ENCODE measurements around the gene MOAP1. TPM values are rescaled to one million over a fixed set of nuclear protein-coding genes. Genes with fewer than 3 reads are reported as not detected.
"Not testable (repeated sequence)": the region's sequence is repeated elsewhere in the genome, so short reads cannot be mapped to it uniquely, and the experiment has no call there.

MOAP1 gene
- 6.1 and 8.5 TPM in 2 replicates for total RNA-seq (2012; rRNA removed)

DNA sequence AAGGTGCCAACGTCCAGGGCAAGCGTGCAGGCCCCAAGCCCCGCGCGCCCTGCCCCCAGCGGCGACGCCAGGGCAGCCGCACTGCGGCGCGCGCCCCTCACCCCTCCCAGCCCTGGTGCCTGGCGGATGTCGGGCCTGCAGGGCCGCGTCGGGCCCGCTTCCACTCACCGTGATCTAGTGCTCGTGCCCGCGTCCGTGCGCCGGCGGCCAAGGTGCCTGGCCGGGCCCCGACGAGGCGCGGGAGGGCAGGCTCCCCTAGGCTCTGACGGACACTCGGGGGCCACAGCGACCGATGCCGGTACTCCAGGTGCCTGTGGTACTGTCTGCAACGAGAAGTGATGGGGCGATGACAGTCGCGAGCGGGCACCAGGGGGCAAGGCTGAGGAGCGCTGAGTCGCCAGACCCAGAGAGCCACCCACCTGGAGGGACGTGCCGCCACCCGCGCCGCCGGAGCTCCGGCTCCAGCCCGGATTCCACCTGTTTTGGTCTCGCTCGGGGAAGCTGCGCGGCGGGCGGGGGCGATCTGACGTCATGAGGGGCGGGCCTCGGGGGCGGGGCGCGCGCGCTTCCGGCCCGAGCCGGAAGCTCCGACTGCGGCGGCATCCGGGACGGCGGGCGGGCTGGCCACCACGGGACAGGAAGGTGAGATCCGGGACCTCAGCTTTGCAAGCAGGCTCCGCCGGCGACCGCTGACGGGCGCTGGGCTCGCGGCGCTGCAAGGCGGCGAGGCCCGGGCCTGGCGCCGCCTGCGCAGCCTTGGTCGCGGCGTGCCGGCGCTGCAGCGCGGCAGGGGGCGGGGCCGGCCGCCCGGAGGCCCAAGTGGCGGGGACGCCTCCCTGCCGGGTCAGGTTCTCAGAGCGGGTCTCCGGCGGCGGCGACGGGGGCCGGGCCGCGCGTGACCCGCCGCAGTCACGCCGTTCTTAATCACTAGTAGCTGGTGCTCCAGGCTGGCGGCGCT, at the start of gene MOAP1, which contains the start of gene LYSET:
Gene MOAP1 (minus strand): TSS at position 507 of the 958 bp plus-strand sequence. CDS start 655 bp downstream, outside the sequence.
Gene LYSET (plus strand): TSS at position 927 of the 958 bp plus-strand sequence. CDS start 89 bp downstream, outside the sequence.
- Histone ChIP-seq H3K9ac (ENCODE audit: low read depth, low read length) (peak within 1 kb of the TSS; percentile 98), H3K36me3 (ENCODE audit: insufficient read depth, low read length) (peaks cover 3% of the 10 kb centered on the region), H3K9me3 (replicated peaks; ENCODE audit: low read length) (no peaks in the 10 kb centered on the region), H3K4me3 (ENCODE audit: low read length) (peak within 1 kb of the TSS; percentile 100), H3K4me2 (ENCODE audit: low read length) (peak within 1 kb of the TSS; percentile 84), H3K4me1 (ENCODE audit: control insufficient read depth, insufficient read depth, low read length) (peaks cover 13% of the 10 kb centered on the region), H3K27me3 (ENCODE audit: control insufficient read depth, insufficient read depth, low read length) (no peaks in the 10 kb centered on the region)

GRCh38 chr14:93233078-93233477, 48.4 kb upstream of the MOAP1 start:
- H3K36me3 ChIP-seq (ENCODE audit: insufficient read depth, low read length); H3K4me3 ChIP-seq (ENCODE audit: low read length); H3K9ac ChIP-seq (ENCODE audit: low read depth, low read length): not testable (repeated sequence)

GRCh38 chr14:93232159-93232558, 47.5 kb upstream of the MOAP1 start:
- Histone ChIP-seq H3K27me3 (ENCODE audit: control insufficient read depth, insufficient read depth, low read length) (no peaks in the 10 kb centered on the region), H3K9ac (ENCODE audit: low read depth, low read length) (peak overlapping the region; percentile 67), H3K4me1 (ENCODE audit: control insufficient read depth, insufficient read depth, low read length) (peaks cover 24% of the 10 kb centered on the region), H3K9me3 (replicated peaks; ENCODE audit: low read length) (no peaks in the 10 kb centered on the region), H3K4me2 (ENCODE audit: low read length) (peak overlapping the region; percentile 91), H3K4me3 (ENCODE audit: low read length) (peak overlapping the region; percentile 74), H3K36me3 (ENCODE audit: insufficient read depth, low read length) (peaks cover 12% of the 10 kb centered on the region)

More at GRCh38 chr14:93233078-93233477, 48.4 kb upstream of the MOAP1 start:
- H3K4me1 ChIP-seq (ENCODE audit: control insufficient read depth, insufficient read depth, low read length), result peaks cover 24% of the 10 kb centered on the region
- H3K4me2 ChIP-seq (ENCODE audit: low read length); H3K9me3 ChIP-seq (replicated peaks; ENCODE audit: low read length); H3K27me3 ChIP-seq (ENCODE audit: control insufficient read depth, insufficient read depth, low read length): not testable (repeated sequence)

DNA sequence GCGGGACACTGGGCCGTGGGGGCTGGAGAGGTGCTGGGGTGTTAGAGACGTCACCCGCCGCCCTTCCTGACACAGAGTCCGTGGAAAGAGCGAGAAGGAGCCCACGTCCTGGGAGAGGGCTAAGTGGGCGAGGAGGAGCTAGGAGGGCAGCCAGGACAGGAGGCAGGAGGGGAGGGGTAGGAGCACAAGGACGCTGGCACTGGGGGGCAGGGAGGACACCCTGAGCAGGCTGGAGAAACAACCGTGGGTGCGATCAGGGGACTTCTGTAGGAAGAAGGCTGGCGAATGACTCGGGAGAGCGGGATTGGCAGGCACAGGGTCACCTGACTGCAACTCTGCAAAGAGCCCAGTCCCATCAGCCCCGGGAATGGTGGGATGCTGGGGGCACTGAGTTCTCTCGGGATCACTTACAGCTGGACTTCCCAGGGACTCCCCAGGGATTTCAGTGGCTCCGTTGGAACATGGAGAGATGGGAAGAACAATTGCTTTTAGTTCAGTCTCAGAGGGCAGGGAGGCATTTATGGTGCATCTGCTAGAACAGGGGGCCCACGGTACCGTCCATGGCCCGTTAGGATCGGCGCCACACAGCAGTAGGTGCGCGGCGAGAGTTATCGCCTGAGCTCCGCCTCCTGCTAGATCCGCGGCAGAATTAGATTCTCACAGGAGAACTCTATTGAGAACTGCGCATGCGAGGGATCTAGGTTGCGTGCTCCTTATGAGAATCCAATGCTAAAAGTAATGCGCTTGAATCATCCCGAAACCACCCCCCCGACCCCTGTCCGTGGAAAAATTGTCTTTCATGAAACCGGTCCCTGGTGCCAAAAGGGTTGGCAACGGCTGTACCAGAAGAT, 46.7 kb upstream of the MOAP1 start:
- no peaks in the 10 kb centered on the region for H3K9me3 ChIP-seq (replicated peaks; ENCODE audit: low read length)
- no peaks in the 10 kb centered on the region for H3K27me3 ChIP-seq (ENCODE audit: control insufficient read depth, insufficient read depth, low read length)
- H3K4me1 ChIP-seq (ENCODE audit: control insufficient read depth, insufficient read depth, low read length), result peaks cover 24% of the 10 kb centered on the region
- peak overlapping the region; percentile 67 for H3K9ac ChIP-seq (ENCODE audit: low read depth, low read length)
- H3K4me2 ChIP-seq (ENCODE audit: low read length), result peak overlapping the region; percentile 91
- H3K4me3 ChIP-seq (ENCODE audit: low read length), result peak overlapping the region; percentile 74
- H3K36me3 ChIP-seq (ENCODE audit: insufficient read depth, low read length), result peaks cover 16% of the 10 kb centered on the region

- Histone ChIP-seq H3K4me1 (ENCODE audit: control insufficient read depth, insufficient read depth, low read length) (peaks cover 24% of the 10 kb centered on the region), H3K9ac (ENCODE audit: low read depth, low read length) (peak overlapping the region; percentile 67), H3K9me3 (replicated peaks; ENCODE audit: low read length) (no peaks in the 10 kb centered on the region), H3K4me2 (ENCODE audit: low read length) (peak overlapping the region; percentile 91), H3K27me3 (ENCODE audit: control insufficient read depth, insufficient read depth, low read length) (no peaks in the 10 kb centered on the region), H3K36me3 (ENCODE audit: insufficient read depth, low read length) (peaks cover 19% of the 10 kb centered on the region), H3K4me3 (ENCODE audit: low read length) (peak overlapping the region; percentile 74)
These were observed 45.8 kb upstream of the MOAP1 start for GRCh38 chr14:93230539-93230938.

GRCh38 chr14:93228550-93228949, 43.9 kb upstream of the MOAP1 start:
- H3K9ac ChIP-seq (ENCODE audit: low read depth, low read length), result no peak overlapping the region
- H3K9me3 ChIP-seq (replicated peaks; ENCODE audit: low read length), result no peaks in the 10 kb centered on the region
- H3K27me3 ChIP-seq (ENCODE audit: control insufficient read depth, insufficient read depth, low read length), result no peaks in the 10 kb centered on the region
- no peak overlapping the region for H3K4me2 ChIP-seq (ENCODE audit: low read length)
- peaks cover 31% of the 10 kb centered on the region for H3K36me3 ChIP-seq (ENCODE audit: insufficient read depth, low read length)
- H3K4me3 ChIP-seq (ENCODE audit: low read length), result no peak overlapping the region
- H3K4me1 ChIP-seq (ENCODE audit: control insufficient read depth, insufficient read depth, low read length), result peaks cover 13% of the 10 kb centered on the region

DNA sequence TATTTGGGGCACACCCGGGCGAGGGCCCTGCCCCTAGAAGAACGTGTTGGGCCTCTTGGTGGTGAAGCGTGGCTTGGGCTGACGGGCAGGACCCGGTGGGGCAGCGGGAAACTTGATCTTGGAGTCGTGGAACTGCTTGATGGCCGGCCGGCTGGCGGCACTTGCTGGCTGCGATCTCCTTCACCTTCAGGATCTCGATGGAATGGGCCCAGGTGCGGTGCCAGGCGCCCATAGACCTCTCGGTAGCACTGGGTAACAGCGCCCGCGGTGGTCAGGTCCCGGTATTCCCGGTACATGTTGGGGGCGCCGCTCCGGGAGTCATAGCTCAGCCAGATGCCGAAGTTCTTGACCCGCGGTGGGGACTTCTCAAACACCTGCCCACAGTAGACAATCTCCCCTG, 38.9 kb upstream of the MOAP1 start:
- no peak overlapping the region for H3K4me3 ChIP-seq (ENCODE audit: low read length)
- H3K9me3 ChIP-seq (replicated peaks; ENCODE audit: low read length), result no peaks in the 10 kb centered on the region
- peaks cover 42% of the 10 kb centered on the region for H3K36me3 ChIP-seq (ENCODE audit: insufficient read depth, low read length)
- no peaks in the 10 kb centered on the region for H3K4me1 ChIP-seq (ENCODE audit: control insufficient read depth, insufficient read depth, low read length)
- no peaks in the 10 kb centered on the region for H3K27me3 ChIP-seq (ENCODE audit: control insufficient read depth, insufficient read depth, low read length)
- no peak overlapping the region for H3K4me2 ChIP-seq (ENCODE audit: low read length)
- no peak overlapping the region for H3K9ac ChIP-seq (ENCODE audit: low read depth, low read length)

DNA sequence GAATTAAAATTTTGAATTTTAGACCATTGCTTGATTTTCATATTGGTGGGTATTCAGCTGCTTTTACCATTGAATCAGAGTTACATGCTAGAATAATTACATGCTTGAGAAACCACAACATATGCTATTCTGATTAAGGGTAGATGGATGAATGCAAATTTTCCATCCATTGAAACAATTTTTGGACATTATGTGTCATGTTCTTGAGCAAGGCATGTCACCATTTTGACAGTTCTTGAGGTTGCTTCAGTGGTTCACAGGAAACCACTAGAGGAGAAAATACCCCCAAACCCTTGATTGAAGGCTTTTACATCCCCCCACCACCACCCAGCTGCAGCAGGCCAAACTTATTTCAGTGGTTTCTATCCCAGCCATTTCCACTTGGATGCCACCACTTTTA, 35.8 kb upstream of the MOAP1 start:
- Histone ChIP-seq H3K9me3 (replicated peaks; ENCODE audit: low read length) (no peaks in the 10 kb centered on the region), H3K36me3 (ENCODE audit: insufficient read depth, low read length) (peaks cover 35% of the 10 kb centered on the region), H3K4me1 (ENCODE audit: control insufficient read depth, insufficient read depth, low read length) (no peaks in the 10 kb centered on the region), H3K4me3 (ENCODE audit: low read length) (no peak overlapping the region), H3K9ac (ENCODE audit: low read depth, low read length) (no peak overlapping the region), H3K27me3 (ENCODE audit: control insufficient read depth, insufficient read depth, low read length) (no peaks in the 10 kb centered on the region), H3K4me2 (ENCODE audit: low read length) (no peak overlapping the region)

GRCh38 chr14:93219103-93219726, 34.5 kb upstream of the MOAP1 start:
- Histone ChIP-seq H3K27me3 (ENCODE audit: control insufficient read depth, insufficient read depth, low read length) (no peaks in the 10 kb centered on the region), H3K9me3 (replicated peaks; ENCODE audit: low read length) (no peaks in the 10 kb centered on the region), H3K36me3 (ENCODE audit: insufficient read depth, low read length) (peaks cover 37% of the 10 kb centered on the region), H3K4me1 (ENCODE audit: control insufficient read depth, insufficient read depth, low read length) (no peaks in the 10 kb centered on the region), H3K4me2 (ENCODE audit: low read length) (no peak overlapping the region), H3K4me3 (ENCODE audit: low read length) (no peak overlapping the region), H3K9ac (ENCODE audit: low read depth, low read length) (no peak overlapping the region)

DNA sequence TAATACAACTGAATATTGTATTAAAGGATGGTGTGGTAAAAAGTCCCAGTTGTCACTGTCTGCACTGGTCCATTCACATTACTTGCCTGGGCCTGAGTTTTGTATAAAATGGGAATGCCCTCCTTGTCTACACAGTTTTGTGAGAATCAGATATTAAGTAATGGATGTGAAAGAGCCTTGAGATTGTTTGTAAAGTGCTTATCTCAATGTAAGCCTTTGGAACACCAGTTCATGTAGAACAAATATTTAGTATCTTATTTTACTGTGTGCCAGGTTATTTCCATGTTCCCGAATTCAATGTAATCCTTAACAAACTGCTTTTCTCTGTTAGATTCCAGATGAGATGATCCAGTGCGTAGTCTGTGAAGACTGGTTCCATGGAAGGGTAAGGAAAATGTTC, 29.9 kb upstream of the MOAP1 start:
- Histone ChIP-seq H3K9ac (ENCODE audit: low read depth, low read length) (no peak overlapping the region), H3K4me3 (ENCODE audit: low read length) (no peak overlapping the region), H3K27me3 (ENCODE audit: control insufficient read depth, insufficient read depth, low read length) (no peaks in the 10 kb centered on the region), H3K4me1 (ENCODE audit: control insufficient read depth, insufficient read depth, low read length) (no peaks in the 10 kb centered on the region), H3K4me2 (ENCODE audit: low read length) (no peak overlapping the region), H3K9me3 (replicated peaks; ENCODE audit: low read length) (no peaks in the 10 kb centered on the region), H3K36me3 (ENCODE audit: insufficient read depth, low read length) (peaks cover 27% of the 10 kb centered on the region)

DNA sequence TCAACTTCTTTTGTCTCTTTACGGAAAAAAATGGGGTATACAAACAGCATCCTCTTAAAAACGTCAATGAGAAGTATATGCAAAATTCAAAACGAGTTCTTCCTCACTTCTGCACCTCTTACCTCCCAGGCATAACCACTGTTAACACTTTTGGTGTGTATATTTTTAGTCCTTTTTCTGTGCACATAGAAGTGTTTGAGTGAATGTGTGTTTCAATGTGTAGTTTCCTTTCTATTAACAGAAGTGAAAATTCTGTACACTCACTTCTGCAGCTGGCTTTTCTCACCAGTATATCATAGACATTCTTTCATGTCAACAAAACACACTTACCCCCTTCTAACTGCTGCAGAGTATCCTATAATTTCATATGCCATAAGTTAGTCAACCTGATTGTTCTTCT, 27.7 kb upstream of the MOAP1 start:
- no peak overlapping the region for H3K4me2 ChIP-seq (ENCODE audit: low read length)
- H3K36me3 ChIP-seq (ENCODE audit: insufficient read depth, low read length), result peaks cover 23% of the 10 kb centered on the region
- no peak overlapping the region for H3K4me3 ChIP-seq (ENCODE audit: low read length)
- H3K4me1 ChIP-seq (ENCODE audit: control insufficient read depth, insufficient read depth, low read length), result peaks cover 9% of the 10 kb centered on the region
- no peak overlapping the region for H3K9ac ChIP-seq (ENCODE audit: low read depth, low read length)
- H3K27me3 ChIP-seq (ENCODE audit: control insufficient read depth, insufficient read depth, low read length), result no peaks in the 10 kb centered on the region
- no peaks in the 10 kb centered on the region for H3K9me3 ChIP-seq (replicated peaks; ENCODE audit: low read length)

All from skeletal muscle satellite cell (primary cell).